Measurements from ENCODE around the gene PDZRN3. TPM values are rescaled to one million over a fixed set of nuclear protein-coding genes. Genes with fewer than 3 reads are reported as not detected.

The PDZRN3 gene
- total and polyA plus RNA-seq, 2 experiments from 2014 or later = 7.5 to 14.0 TPM

DNA sequence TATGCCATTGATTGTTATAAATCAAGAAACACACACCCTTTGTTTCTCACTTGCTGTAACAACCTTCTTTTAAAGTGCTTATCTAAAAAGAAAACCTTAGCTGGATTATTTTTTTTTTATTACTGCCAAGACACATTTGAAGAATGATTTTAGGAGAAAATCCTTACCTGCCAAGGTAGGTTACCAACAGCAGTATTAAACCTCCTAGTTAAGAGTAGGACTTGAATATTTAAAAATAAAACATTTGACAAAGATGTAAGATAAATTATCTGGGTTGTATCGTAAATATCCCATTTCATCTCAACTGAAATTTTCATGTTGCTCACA, 192.1 kb downstream of the PDZRN3 start:
- no peaks in the 10 kb centered on the region for H3K79me2 ChIP-seq (replicated peaks; ENCODE audit: insufficient read depth)
- no peak overlapping the region for H2AFZ ChIP-seq
- Mint-ChIP-seq H3K36me3 (ENCODE audit: low read depth) (no peaks in the 10 kb centered on the region), H3K9me3 (no peaks in the 10 kb centered on the region), H3K4me1 (peaks cover 19% of the 10 kb centered on the region), H3K27me3 (ENCODE audit: insufficient read depth, low read depth, poor library complexity) (peaks cover 3% of the 10 kb centered on the region), H3K27ac (no peak overlapping the region), H3K4me3 (no peak overlapping the region)
- H3K4me1 ChIP-seq (ENCODE audit: insufficient read depth) = no peaks in the 10 kb centered on the region; the same call in 1 of the 2 replicates
- no peak overlapping the region for H3K4me3 ChIP-seq
- no peaks in the 10 kb centered on the region for H3F3A ChIP-seq (replicated peaks; ENCODE audit: low read depth)
- H3K36me3 ChIP-seq (ENCODE audit: insufficient read depth) = no peaks in the 10 kb centered on the region
- ATAC-seq = no peak
- no peak for DNase-seq (ENCODE audit: low spot score)
- no peak overlapping the region for H3K4me2 ChIP-seq
- no peaks in the 10 kb centered on the region for H3K9me2 ChIP-seq (ENCODE audit: insufficient read depth)
- H4K20me1 ChIP-seq (replicated peaks; ENCODE audit: insufficient read depth) = no peaks in the 10 kb centered on the region
- H3K27ac ChIP-seq (ENCODE audit: low read depth) = no peak overlapping the region
- H3K27me3 ChIP-seq (ENCODE audit: insufficient read depth) = no peaks in the 10 kb centered on the region
- TF ChIP-seq, protein P1, sequence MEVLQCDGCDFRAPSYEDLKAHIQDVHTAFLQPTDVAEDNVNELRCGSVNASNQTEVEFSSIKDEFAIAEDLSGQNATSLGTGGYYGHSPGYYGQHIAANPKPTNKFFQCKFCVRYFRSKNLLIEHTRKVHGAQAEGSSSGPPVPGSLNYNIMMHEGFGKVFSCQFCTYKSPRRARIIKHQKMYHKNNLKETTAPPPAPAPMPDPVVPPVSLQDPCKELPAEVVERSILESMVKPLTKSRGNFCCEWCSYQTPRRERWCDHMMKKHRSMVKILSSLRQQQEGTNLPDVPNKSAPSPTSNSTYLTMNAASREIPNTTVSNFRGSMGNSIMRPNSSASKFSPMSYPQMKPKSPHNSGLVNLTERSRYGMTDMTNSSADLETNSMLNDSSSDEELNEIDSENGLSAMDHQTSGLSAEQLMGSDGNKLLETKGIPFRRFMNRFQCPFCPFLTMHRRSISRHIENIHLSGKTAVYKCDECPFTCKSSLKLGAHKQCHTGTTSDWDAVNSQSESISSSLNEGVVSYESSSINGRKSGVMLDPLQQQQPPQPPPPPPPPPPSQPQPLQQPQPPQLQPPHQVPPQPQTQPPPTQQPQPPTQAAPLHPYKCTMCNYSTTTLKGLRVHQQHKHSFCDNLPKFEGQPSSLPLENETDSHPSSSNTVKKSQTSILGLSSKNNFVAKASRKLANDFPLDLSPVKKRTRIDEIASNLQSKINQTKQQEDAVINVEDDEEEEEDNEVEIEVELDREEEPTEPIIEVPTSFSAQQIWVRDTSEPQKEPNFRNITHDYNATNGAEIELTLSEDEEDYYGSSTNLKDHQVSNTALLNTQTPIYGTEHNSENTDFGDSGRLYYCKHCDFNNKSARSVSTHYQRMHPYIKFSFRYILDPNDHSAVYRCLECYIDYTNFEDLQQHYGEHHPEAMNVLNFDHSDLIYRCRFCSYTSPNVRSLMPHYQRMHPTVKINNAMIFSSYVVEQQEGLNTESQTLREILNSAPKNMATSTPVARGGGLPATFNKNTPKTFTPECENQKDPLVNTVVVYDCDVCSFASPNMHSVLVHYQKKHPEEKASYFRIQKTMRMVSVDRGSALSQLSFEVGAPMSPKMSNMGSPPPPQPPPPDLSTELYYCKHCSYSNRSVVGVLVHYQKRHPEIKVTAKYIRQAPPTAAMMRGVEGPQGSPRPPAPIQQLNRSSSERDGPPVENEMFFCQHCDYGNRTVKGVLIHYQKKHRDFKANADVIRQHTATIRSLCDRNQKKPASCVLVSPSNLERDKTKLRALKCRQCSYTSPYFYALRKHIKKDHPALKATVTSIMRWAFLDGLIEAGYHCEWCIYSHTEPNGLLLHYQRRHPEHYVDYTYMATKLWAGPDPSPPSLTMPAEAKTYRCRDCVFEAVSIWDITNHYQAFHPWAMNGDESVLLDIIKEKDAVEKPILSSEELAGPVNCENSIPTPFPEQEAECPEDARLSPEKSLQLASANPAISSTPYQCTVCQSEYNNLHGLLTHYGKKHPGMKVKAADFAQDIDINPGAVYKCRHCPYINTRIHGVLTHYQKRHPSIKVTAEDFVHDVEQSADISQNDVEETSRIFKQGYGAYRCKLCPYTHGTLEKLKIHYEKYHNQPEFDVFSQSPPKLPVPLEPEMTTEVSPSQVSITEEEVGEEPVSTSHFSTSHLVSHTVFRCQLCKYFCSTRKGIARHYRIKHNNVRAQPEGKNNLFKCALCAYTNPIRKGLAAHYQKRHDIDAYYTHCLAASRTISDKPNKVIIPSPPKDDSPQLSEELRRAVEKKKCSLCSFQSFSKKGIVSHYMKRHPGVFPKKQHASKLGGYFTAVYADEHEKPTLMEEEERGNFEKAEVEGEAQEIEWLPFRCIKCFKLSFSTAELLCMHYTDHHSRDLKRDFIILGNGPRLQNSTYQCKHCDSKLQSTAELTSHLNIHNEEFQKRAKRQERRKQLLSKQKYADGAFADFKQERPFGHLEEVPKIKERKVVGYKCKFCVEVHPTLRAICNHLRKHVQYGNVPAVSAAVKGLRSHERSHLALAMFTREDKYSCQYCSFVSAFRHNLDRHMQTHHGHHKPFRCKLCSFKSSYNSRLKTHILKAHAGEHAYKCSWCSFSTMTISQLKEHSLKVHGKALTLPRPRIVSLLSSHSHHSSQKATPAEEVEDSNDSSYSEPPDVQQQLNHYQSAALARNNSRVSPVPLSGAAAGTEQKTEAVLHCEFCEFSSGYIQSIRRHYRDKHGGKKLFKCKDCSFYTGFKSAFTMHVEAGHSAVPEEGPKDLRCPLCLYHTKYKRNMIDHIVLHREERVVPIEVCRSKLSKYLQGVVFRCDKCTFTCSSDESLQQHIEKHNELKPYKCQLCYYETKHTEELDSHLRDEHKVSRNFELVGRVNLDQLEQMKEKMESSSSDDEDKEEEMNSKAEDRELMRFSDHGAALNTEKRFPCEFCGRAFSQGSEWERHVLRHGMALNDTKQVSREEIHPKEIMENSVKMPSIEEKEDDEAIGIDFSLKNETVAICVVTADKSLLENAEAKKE (CRISPR knock-in tag; IDR thresholded peaks at IDR 0.05) = no peak
- TF ChIP-seq EZH2 (IDR thresholded peaks at IDR 0.05; ENCODE audit: low read depth, unreplicated experiment) = no peak
- TF ChIP-seq EZH2phosphoT487 (IDR thresholded peaks at IDR 0.05; ENCODE audit: unreplicated experiment) = no peak
- TF ChIP-seq NANOG (IDR thresholded peaks at IDR 0.05; ENCODE audit: borderline replicate concordance) = no peak
- TF ChIP-seq, protein P2, sequence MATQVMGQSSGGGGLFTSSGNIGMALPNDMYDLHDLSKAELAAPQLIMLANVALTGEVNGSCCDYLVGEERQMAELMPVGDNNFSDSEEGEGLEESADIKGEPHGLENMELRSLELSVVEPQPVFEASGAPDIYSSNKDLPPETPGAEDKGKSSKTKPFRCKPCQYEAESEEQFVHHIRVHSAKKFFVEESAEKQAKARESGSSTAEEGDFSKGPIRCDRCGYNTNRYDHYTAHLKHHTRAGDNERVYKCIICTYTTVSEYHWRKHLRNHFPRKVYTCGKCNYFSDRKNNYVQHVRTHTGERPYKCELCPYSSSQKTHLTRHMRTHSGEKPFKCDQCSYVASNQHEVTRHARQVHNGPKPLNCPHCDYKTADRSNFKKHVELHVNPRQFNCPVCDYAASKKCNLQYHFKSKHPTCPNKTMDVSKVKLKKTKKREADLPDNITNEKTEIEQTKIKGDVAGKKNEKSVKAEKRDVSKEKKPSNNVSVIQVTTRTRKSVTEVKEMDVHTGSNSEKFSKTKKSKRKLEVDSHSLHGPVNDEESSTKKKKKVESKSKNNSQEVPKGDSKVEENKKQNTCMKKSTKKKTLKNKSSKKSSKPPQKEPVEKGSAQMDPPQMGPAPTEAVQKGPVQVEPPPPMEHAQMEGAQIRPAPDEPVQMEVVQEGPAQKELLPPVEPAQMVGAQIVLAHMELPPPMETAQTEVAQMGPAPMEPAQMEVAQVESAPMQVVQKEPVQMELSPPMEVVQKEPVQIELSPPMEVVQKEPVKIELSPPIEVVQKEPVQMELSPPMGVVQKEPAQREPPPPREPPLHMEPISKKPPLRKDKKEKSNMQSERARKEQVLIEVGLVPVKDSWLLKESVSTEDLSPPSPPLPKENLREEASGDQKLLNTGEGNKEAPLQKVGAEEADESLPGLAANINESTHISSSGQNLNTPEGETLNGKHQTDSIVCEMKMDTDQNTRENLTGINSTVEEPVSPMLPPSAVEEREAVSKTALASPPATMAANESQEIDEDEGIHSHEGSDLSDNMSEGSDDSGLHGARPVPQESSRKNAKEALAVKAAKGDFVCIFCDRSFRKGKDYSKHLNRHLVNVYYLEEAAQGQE (IDR thresholded peaks at IDR 0.05; ENCODE audit: unreplicated experiment) = no peak
- no peak for TF ChIP-seq ZNF114 (CRISPR knock-in tag; IDR thresholded peaks at IDR 0.05)
- TF ChIP-seq, protein P3, sequence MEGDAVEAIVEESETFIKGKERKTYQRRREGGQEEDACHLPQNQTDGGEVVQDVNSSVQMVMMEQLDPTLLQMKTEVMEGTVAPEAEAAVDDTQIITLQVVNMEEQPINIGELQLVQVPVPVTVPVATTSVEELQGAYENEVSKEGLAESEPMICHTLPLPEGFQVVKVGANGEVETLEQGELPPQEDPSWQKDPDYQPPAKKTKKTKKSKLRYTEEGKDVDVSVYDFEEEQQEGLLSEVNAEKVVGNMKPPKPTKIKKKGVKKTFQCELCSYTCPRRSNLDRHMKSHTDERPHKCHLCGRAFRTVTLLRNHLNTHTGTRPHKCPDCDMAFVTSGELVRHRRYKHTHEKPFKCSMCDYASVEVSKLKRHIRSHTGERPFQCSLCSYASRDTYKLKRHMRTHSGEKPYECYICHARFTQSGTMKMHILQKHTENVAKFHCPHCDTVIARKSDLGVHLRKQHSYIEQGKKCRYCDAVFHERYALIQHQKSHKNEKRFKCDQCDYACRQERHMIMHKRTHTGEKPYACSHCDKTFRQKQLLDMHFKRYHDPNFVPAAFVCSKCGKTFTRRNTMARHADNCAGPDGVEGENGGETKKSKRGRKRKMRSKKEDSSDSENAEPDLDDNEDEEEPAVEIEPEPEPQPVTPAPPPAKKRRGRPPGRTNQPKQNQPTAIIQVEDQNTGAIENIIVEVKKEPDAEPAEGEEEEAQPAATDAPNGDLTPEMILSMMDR (conservative IDR thresholded peaks at IDR 0.05; ENCODE audit: low read depth in 2 of 2) = no peak; a peak in 1 of 4 replicates
- TF ChIP-seq POLR2AphosphoS5 (IDR thresholded peaks at IDR 0.05; ENCODE audit: low read depth) = no peak
- TF ChIP-seq ZNF331 (CRISPR knock-in tag; IDR thresholded peaks at IDR 0.05; ENCODE audit: low read depth) = no peak
- no peak for TF ChIP-seq STAT1 (IDR thresholded peaks at IDR 0.05; ENCODE audit: unreplicated experiment)
- TF ChIP-seq JUNB (IDR thresholded peaks at IDR 0.05; ENCODE audit: unreplicated experiment) = no peak
- TF ChIP-seq, protein P4, sequence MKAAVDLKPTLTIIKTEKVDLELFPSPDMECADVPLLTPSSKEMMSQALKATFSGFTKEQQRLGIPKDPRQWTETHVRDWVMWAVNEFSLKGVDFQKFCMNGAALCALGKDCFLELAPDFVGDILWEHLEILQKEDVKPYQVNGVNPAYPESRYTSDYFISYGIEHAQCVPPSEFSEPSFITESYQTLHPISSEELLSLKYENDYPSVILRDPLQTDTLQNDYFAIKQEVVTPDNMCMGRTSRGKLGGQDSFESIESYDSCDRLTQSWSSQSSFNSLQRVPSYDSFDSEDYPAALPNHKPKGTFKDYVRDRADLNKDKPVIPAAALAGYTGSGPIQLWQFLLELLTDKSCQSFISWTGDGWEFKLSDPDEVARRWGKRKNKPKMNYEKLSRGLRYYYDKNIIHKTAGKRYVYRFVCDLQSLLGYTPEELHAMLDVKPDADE (IDR thresholded peaks at IDR 0.05) = no peak
- no peak for TF ChIP-seq CREB1 (CRISPR knock-in tag; IDR thresholded peaks at IDR 0.05; ENCODE audit: low read depth)
